Measurements from ENCODE around the gene CACNG3.
"Not testable (repeated sequence)": the region's sequence is repeated elsewhere in the genome, so short reads cannot be mapped to it uniquely, and the experiment has no call there.

The CACNG3 gene

GRCh38 chr16:24337013-24337412 is 80.9 kb downstream of the CACNG3 start:
- Histone ChIP-seq H3K56ac (ENCODE audit: low read length) (no peak overlapping the region), H3K23ac (ENCODE audit: low read length) (no peak overlapping the region), H3K27me3 (ENCODE audit: insufficient read depth, low read length, poor library complexity) (no peaks in the 10 kb centered on the region), H3K4me3 (ENCODE audit: low read length) (no peak overlapping the region), H2BK15ac (replicated peaks; ENCODE audit: low read depth) (no peak overlapping the region), H4K8ac (ENCODE audit: low read depth, low read length) (no peak overlapping the region), H3K9ac (ENCODE audit: low read length) (no peak overlapping the region), H3K79me1 (ENCODE audit: low read length) (no peaks in the 10 kb centered on the region), H3K4me2 (ENCODE audit: low read length) (no peak overlapping the region), H2AK5ac (ENCODE audit: low read length) (no peak overlapping the region), H3K36me3 (ENCODE audit: control insufficient read depth, insufficient read depth, low read length) (no peaks in the 10 kb centered on the region), H3K27ac (ENCODE audit: low read depth, low read length) (no peak overlapping the region), H3K79me2 (ENCODE audit: control insufficient read depth, insufficient read depth, low read length) (no peaks in the 10 kb centered on the region), H3K18ac (ENCODE audit: low read length) (no peak overlapping the region), H4K5ac (ENCODE audit: low read length) (no peak overlapping the region), H3K4me1 (ENCODE audit: control insufficient read depth, low read depth, low read length) (no peaks in the 10 kb centered on the region), H2BK5ac (ENCODE audit: low read length) (no peak overlapping the region), H2BK120ac (ENCODE audit: low read depth, low read length) (no peak overlapping the region), H3K4ac (ENCODE audit: low read depth, low read length) (no peak overlapping the region)
- no peak for DNase-seq
- no CpG with 5 or more reads among the region's 4 CpGs for WGBS (ENCODE audit: extremely low coverage, insufficient coverage, low lambda C conversion rate)

- H3K27ac ChIP-seq (ENCODE audit: low read depth, low read length); H3K4me2 ChIP-seq (ENCODE audit: low read length); DNase-seq; H3K18ac ChIP-seq (ENCODE audit: low read length); H4K5ac ChIP-seq (ENCODE audit: low read length); H3K36me3 ChIP-seq (ENCODE audit: control insufficient read depth, insufficient read depth, low read length); H3K23ac ChIP-seq (ENCODE audit: low read length); H3K27me3 ChIP-seq (ENCODE audit: insufficient read depth, low read length, poor library complexity); H3K4ac ChIP-seq (ENCODE audit: low read depth, low read length); H3K79me2 ChIP-seq (ENCODE audit: control insufficient read depth, insufficient read depth, low read length); H3K9ac ChIP-seq (ENCODE audit: low read length); H2BK120ac ChIP-seq (ENCODE audit: low read depth, low read length); H3K4me3 ChIP-seq (ENCODE audit: low read length); H2BK15ac ChIP-seq (replicated peaks; ENCODE audit: low read depth); H3K4me1 ChIP-seq (ENCODE audit: control insufficient read depth, low read depth, low read length); H3K79me1 ChIP-seq (ENCODE audit: low read length); H2AK5ac ChIP-seq (ENCODE audit: low read length); H2BK5ac ChIP-seq (ENCODE audit: low read length); H3K56ac ChIP-seq (ENCODE audit: low read length); H4K8ac ChIP-seq (ENCODE audit: low read depth, low read length): not testable (repeated sequence)
- no CpG with 5 or more reads among the region's 11 CpGs for WGBS (ENCODE audit: extremely low coverage, insufficient coverage, low lambda C conversion rate)
Measured at GRCh38 chr16:24343829-24344228, 87.7 kb downstream of the CACNG3 start.

- Histone ChIP-seq H3K79me2 (ENCODE audit: control insufficient read depth, insufficient read depth, low read length) (no peaks in the 10 kb centered on the region), H4K5ac (ENCODE audit: low read length) (no peak overlapping the region), H3K4me3 (ENCODE audit: low read length) (no peak overlapping the region), H3K79me1 (ENCODE audit: low read length) (no peaks in the 10 kb centered on the region), H3K27ac (ENCODE audit: low read depth, low read length) (no peak overlapping the region), H3K36me3 (ENCODE audit: control insufficient read depth, insufficient read depth, low read length) (no peaks in the 10 kb centered on the region), H2BK15ac (replicated peaks; ENCODE audit: low read depth) (no peak overlapping the region), H4K8ac (ENCODE audit: low read depth, low read length) (no peak overlapping the region), H2BK5ac (ENCODE audit: low read length) (no peak overlapping the region), H3K27me3 (ENCODE audit: insufficient read depth, low read length, poor library complexity) (no peaks in the 10 kb centered on the region), H3K56ac (ENCODE audit: low read length) (no peak overlapping the region), H3K9ac (ENCODE audit: low read length) (no peak overlapping the region), H3K4me1 (ENCODE audit: control insufficient read depth, low read depth, low read length) (peaks cover 13% of the 10 kb centered on the region), H2AK5ac (ENCODE audit: low read length) (no peak overlapping the region), H3K23ac (ENCODE audit: low read length) (no peak overlapping the region), H3K4ac (ENCODE audit: low read depth, low read length) (no peak overlapping the region), H3K18ac (ENCODE audit: low read length) (no peak overlapping the region), H2BK120ac (ENCODE audit: low read depth, low read length) (no peak overlapping the region), H3K4me2 (ENCODE audit: low read length) (no peak overlapping the region)
- WGBS (ENCODE audit: extremely low coverage, insufficient coverage, low lambda C conversion rate): no CpG with 5 or more reads among the region's 2 CpGs
- DNase-seq: peak; percentile 84
Measured at GRCh38 chr16:24344784-24345183, 88.6 kb downstream of the CACNG3 start.

- no peak overlapping the region for H3K56ac ChIP-seq (ENCODE audit: low read length)
- H3K18ac ChIP-seq (ENCODE audit: low read length): no peak overlapping the region
- no peak overlapping the region for H3K23ac ChIP-seq (ENCODE audit: low read length)
- peaks cover 13% of the 10 kb centered on the region for H3K4me1 ChIP-seq (ENCODE audit: control insufficient read depth, low read depth, low read length)
- no peaks in the 10 kb centered on the region for H3K79me1 ChIP-seq (ENCODE audit: low read length)
- H3K36me3 ChIP-seq (ENCODE audit: control insufficient read depth, insufficient read depth, low read length): no peaks in the 10 kb centered on the region
- no peak overlapping the region for H4K8ac ChIP-seq (ENCODE audit: low read depth, low read length)
- H3K27me3 ChIP-seq (ENCODE audit: insufficient read depth, low read length, poor library complexity): no peaks in the 10 kb centered on the region
- no peaks in the 10 kb centered on the region for H3K79me2 ChIP-seq (ENCODE audit: control insufficient read depth, insufficient read depth, low read length)
- H3K4me3 ChIP-seq (ENCODE audit: low read length): no peak overlapping the region
- no peak overlapping the region for H3K4me2 ChIP-seq (ENCODE audit: low read length)
- no peak for DNase-seq
- no peak overlapping the region for H2BK15ac ChIP-seq (replicated peaks; ENCODE audit: low read depth)
- no peak overlapping the region for H3K27ac ChIP-seq (ENCODE audit: low read depth, low read length)
- H4K5ac ChIP-seq (ENCODE audit: low read length): no peak overlapping the region
- no peak overlapping the region for H2BK5ac ChIP-seq (ENCODE audit: low read length)
- no peak overlapping the region for H3K4ac ChIP-seq (ENCODE audit: low read depth, low read length)
- H3K9ac ChIP-seq (ENCODE audit: low read length): no peak overlapping the region
- WGBS (ENCODE audit: extremely low coverage, insufficient coverage, low lambda C conversion rate): no CpG with 5 or more reads among the region's 4 CpGs
- no peak overlapping the region for H2AK5ac ChIP-seq (ENCODE audit: low read length)
- no peak overlapping the region for H2BK120ac ChIP-seq (ENCODE audit: low read depth, low read length)
Measured at GRCh38 chr16:24345704-24346103, 89.6 kb downstream of the CACNG3 start.

GRCh38 chr16:24346734-24347133 is 90.6 kb downstream of the CACNG3 start:
- Histone ChIP-seq H3K4me2 (ENCODE audit: low read length) (no peak overlapping the region), H3K27ac (ENCODE audit: low read depth, low read length) (no peak overlapping the region), H2BK5ac (ENCODE audit: low read length) (no peak overlapping the region), H3K18ac (ENCODE audit: low read length) (no peak overlapping the region), H3K36me3 (ENCODE audit: control insufficient read depth, insufficient read depth, low read length) (no peaks in the 10 kb centered on the region), H2AK5ac (ENCODE audit: low read length) (no peak overlapping the region), H3K56ac (ENCODE audit: low read length) (no peak overlapping the region), H4K5ac (ENCODE audit: low read length) (no peak overlapping the region), H3K4ac (ENCODE audit: low read depth, low read length) (no peak overlapping the region), H3K4me3 (ENCODE audit: low read length) (no peak overlapping the region), H3K27me3 (ENCODE audit: insufficient read depth, low read length, poor library complexity) (no peaks in the 10 kb centered on the region), H3K23ac (ENCODE audit: low read length) (no peak overlapping the region), H3K9ac (ENCODE audit: low read length) (no peak overlapping the region), H3K79me1 (ENCODE audit: low read length) (no peaks in the 10 kb centered on the region), H2BK120ac (ENCODE audit: low read depth, low read length) (no peak overlapping the region), H3K79me2 (ENCODE audit: control insufficient read depth, insufficient read depth, low read length) (no peaks in the 10 kb centered on the region), H4K8ac (ENCODE audit: low read depth, low read length) (no peak overlapping the region), H3K4me1 (ENCODE audit: control insufficient read depth, low read depth, low read length) (peaks cover 13% of the 10 kb centered on the region), H2BK15ac (replicated peaks; ENCODE audit: low read depth) (no peak overlapping the region)
- no peak for DNase-seq
- no CpG with 5 or more reads among the region's 11 CpGs for WGBS (ENCODE audit: extremely low coverage, insufficient coverage, low lambda C conversion rate)

GRCh38 chr16:24347556-24347955 is 91.4 kb downstream of the CACNG3 start:
- no peak overlapping the region for H3K56ac ChIP-seq (ENCODE audit: low read length)
- no peak overlapping the region for H3K18ac ChIP-seq (ENCODE audit: low read length)
- no peak overlapping the region for H3K4ac ChIP-seq (ENCODE audit: low read depth, low read length)
- peak; percentile 33 for DNase-seq
- H3K4me2 ChIP-seq (ENCODE audit: low read length): no peak overlapping the region
- H3K4me1 ChIP-seq (ENCODE audit: control insufficient read depth, low read depth, low read length): peaks cover 13% of the 10 kb centered on the region
- H2BK15ac ChIP-seq (replicated peaks; ENCODE audit: low read depth): no peak overlapping the region
- H3K4me3 ChIP-seq (ENCODE audit: low read length): no peak overlapping the region
- H3K27me3 ChIP-seq (ENCODE audit: insufficient read depth, low read length, poor library complexity): no peaks in the 10 kb centered on the region
- H3K36me3 ChIP-seq (ENCODE audit: control insufficient read depth, insufficient read depth, low read length): no peaks in the 10 kb centered on the region
- no peak overlapping the region for H3K9ac ChIP-seq (ENCODE audit: low read length)
- no peak overlapping the region for H4K5ac ChIP-seq (ENCODE audit: low read length)
- no peak overlapping the region for H3K23ac ChIP-seq (ENCODE audit: low read length)
- no peak overlapping the region for H4K8ac ChIP-seq (ENCODE audit: low read depth, low read length)
- no peaks in the 10 kb centered on the region for H3K79me2 ChIP-seq (ENCODE audit: control insufficient read depth, insufficient read depth, low read length)
- no peak overlapping the region for H2BK120ac ChIP-seq (ENCODE audit: low read depth, low read length)
- no peak overlapping the region for H2BK5ac ChIP-seq (ENCODE audit: low read length)
- no peak overlapping the region for H2AK5ac ChIP-seq (ENCODE audit: low read length)
- H3K79me1 ChIP-seq (ENCODE audit: low read length): no peaks in the 10 kb centered on the region
- H3K27ac ChIP-seq (ENCODE audit: low read depth, low read length): no peak overlapping the region
- WGBS (ENCODE audit: extremely low coverage, insufficient coverage, low lambda C conversion rate): no CpG with 5 or more reads among the region's 2 CpGs

Measured in mesendoderm (in vitro differentiated cells).